Small intestine (tissue), 7 donors: ENCODE measurements around the gene AZU1. TPM values are rescaled to one million over a fixed set of nuclear protein-coding genes. Genes with fewer than 3 reads are reported as not detected.
"Not testable (repeated sequence)": the region's sequence is repeated elsewhere in the genome, so short reads cannot be mapped to it uniquely, and the experiment has no call there.

Experiments used
- DNase-seq, 2 donors: peaks; one replicate each; pipeline versions ENCODE4 v3.0.0 to v3.0.0-alpha.2; 2013
- FAIRE-seq: peaks from 2 replicates; lab custom pipeline; 2012; peaks lifted over from hg19 to GRCh38; lab: Jason Lieb, UNC
- H3K27ac ChIP-seq, 3 donors: one replicate each; pipeline ENCODE4 v1.5.1; 2013; ENCODE audit warnings: low read length in 2 of 3, mild to moderate bottlenecking in 2 of 3, control low read depth in 1 of 3, inconsistent platforms in 1 of 3, low read depth in 1 of 3, moderate library complexity in 1 of 3
- H3K27me3 ChIP-seq, 3 donors: one replicate each; pipeline ENCODE4 v1.6.1; 2013; ENCODE audit warnings: low read length in 3 of 3, inconsistent platforms in 1 of 3; ENCODE audit not compliant: control insufficient read depth in 3 of 3, insufficient read depth in 3 of 3
- H3K36me3 ChIP-seq, 3 donors: one replicate each; pipeline ENCODE4 v1.6.1; 2013; ENCODE audit warnings: low read length in 3 of 3, inconsistent platforms in 1 of 3, low read depth in 1 of 3, mild to moderate bottlenecking in 1 of 3, moderate library complexity in 1 of 3; ENCODE audit not compliant: control insufficient read depth in 3 of 3, insufficient read depth in 2 of 3
- H3K4me1 ChIP-seq, 3 donors: one replicate each; pipeline ENCODE4 v1.6.1; 2013; ENCODE audit warnings: low read length in 2 of 3, inconsistent platforms in 1 of 3, low read depth in 1 of 3, mild to moderate bottlenecking in 1 of 3, moderate library complexity in 1 of 3; ENCODE audit not compliant: control insufficient read depth in 3 of 3, insufficient read depth in 2 of 3
- H3K4me3 ChIP-seq, 3 donors: one replicate each; pipeline ENCODE4 v1.5.1; 2013; ENCODE audit warnings: low read length in 3 of 3, control low read depth in 1 of 3, inconsistent platforms in 1 of 3, low read depth in 1 of 3, mild to moderate bottlenecking in 1 of 3, moderate library complexity in 1 of 3
- H3K9me3 ChIP-seq, 2 donors: one replicate each; pipeline ENCODE4 v1.6.1; 2013; ENCODE audit warnings: low read depth in 1 of 2, low read length in 1 of 2; ENCODE audit not compliant: control insufficient read depth in 2 of 2, insufficient read depth in 1 of 2
- WGBS, 3 donors: extraction: QIAGEN DNeasy Blood & Tissue Kit; methylation state at CpG; one replicate each; pipeline ENCODE4 v1.1.7; 2013; 5-methylcytosine and 5-hydroxymethylcytosine counted together
- polyA plus RNA-seq, 4 donors: library from polyadenylated mRNA; stranded (reverse) in 3 of 4; unstranded in 1 of 4; fragments of 200-250 nt in 3 of 4; fragments of 120-200 nt in 1 of 4; gene quantifications; one replicate each; pipeline versions ENCODE4 v1.2.1 to v1.2.3, GENCODE V29; 2013
- donor health status: healthy with polysubstance abuse.
- donor health status: control.
- donor health status: control.
- donor health status: Bipolar disorder and iron deficiency.
- donor health status: healthy.

The AZU1 gene
- polyA plus RNA-seq, 4 donors, result 0.22 TPM; not detected in 3

DNA sequence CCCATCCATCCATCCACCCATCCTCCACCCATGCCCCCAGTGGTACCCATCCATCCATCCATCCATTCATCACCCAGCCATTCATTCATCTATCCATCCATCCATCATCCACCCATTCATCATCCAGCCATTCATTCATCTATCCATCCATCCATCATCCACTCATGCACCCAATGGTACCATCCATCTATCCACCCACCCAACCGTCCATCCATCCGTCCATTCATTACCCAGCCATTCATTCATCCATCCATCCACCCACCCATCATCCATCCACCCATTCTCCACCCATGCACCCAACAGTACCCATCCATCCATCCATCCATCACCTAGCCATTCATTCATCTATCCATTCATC, 11.2 kb upstream of the AZU1 start:
- H3K36me3 ChIP-seq, result peaks cover 9 to 37% (median 15%) of the 10 kb centered on the region in 3 donors
- H3K4me1 ChIP-seq, result no peaks in the 10 kb centered on the region
- H3K9me3 ChIP-seq, result peaks cover 0 to 3% of the 10 kb centered on the region in 2 donors
- no peak overlapping the region for H3K27ac ChIP-seq
- FAIRE-seq (no peak), DNase-seq (no peak)
- WGBS, 3 donors, result 92 to 95% (median 94%) methylated on average over 2 of the region's 2 CpGs
- no peak overlapping the region for H3K4me3 ChIP-seq
- H3K27me3 ChIP-seq, result peaks cover 0 to 3% (median 3%) of the 10 kb centered on the region in 3 donors

DNA sequence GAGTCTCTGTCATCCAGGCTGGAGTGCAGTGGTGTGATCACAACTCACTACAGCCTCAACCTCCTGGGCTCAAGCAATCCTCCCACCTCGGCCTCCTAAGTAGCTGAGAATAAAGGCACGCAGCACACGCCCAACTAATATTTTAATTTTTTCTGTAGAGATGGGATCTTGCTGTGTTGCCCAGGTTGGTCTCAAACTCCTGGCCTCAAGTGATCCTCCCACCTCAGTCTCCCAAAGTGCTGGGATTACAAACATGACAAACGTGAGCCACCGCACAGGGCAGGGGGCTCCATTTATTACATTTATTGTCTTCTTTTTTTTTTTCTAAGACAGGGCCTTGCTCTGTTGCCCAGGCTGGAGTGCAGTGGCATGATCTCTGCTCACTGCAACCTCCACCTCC, 7.4 kb upstream of the AZU1 start:
- H3K9me3 ChIP-seq, H3K4me3 ChIP-seq, H3K36me3 ChIP-seq, H3K27ac ChIP-seq, FAIRE-seq, DNase-seq, H3K4me1 ChIP-seq: not testable (repeated sequence)
- 85 to 94% (median 94%) methylated on average over 5 of the region's 5 CpGs for WGBS, 3 donors
- H3K27me3 ChIP-seq, result peaks cover 0 to 26% (median 5%) of the 10 kb centered on the region in 3 donors

DNA sequence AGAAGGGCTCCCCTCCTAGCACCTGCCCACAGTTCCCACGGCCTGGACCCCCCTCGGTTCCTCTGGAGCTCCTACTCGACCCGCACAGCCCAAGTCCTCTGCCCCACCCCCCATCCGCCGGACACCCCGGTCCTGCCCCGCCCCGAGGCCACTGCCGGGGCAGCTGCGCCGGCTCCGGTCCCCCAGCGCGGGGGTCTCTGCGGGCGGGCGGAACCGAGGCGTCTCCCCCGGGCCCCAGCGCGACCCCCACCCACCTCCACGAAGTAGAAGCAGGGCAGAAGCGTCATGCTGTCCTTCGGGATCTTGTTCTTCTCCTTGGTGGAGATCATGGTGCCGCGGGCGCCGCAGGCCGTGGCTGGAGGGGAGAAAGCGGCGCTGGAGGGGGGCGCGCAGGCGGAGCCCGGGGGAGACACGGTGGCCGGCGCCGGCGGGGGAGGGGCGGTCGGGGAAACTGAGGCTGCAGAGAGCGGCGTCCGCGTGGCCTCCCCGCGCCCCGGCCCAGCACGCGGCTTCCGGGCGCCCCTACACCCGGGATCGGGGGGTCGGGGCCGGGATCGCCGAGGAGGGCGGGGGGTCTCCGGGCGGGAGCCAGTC, 6.3 kb upstream of the AZU1 start:
- 1 to 4% (median 2%) methylated on average over 26 to 64 of the region's 64 CpGs for WGBS, 3 donors
- no peak overlapping the region for H3K27ac ChIP-seq
- no peak for FAIRE-seq
- no peak for DNase-seq
- H3K9me3 ChIP-seq, result no peaks in the 10 kb centered on the region
- H3K4me1 ChIP-seq, result no peaks in the 10 kb centered on the region
- H3K36me3 ChIP-seq, result peaks cover 0 to 2% (median 0%) of the 10 kb centered on the region in 3 donors
- H3K27me3 ChIP-seq, result peaks cover 0 to 31% (median 5%) of the 10 kb centered on the region in 3 donors
- H3K4me3 ChIP-seq, result peak overlapping the region in 1 of 3 donors; percentile 4

DNA sequence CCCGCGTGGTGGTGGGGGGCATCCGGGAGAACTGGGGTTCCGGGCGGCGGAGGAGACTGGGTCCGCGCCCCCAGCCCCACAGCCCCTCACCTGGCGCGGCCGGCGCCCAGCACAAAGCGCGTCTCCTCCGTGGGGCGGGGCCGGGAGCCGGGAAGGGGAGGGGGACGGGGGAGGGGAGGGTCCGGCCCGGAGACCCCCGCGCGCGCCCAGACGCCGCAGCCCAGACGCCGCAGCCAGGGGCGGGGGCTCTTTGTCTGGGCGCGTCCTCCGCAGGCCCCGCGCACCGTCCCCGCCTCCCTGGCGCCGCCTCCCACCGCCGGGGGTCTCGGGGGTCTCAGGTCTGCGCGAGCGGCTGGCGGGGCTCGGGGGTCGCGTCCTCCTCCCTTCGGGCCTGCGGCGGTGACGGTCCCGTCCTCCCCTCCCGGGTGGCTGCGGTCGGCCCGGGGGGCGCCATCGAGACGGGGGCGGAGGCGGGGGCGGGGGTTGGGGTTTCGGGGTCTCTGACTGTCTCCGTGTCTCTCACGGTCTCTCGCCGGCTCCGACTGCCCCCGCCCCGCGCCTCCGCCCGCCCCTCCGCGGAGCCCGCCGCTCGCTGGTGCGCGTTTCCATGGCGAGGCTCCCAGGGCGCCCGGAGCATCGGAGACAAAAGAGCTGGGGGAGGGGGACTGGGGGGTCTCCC, 5.7 kb upstream of the AZU1 start, which contains the start of gene PLPPR3:
Gene PLPPR3 (minus strand): TSS at position 131 of the 679 bp plus-strand sequence. CDS start 396 bp downstream, outside the sequence.
- Histone ChIP-seq H3K27me3 (peaks cover 0 to 31% (median 5%) of the 10 kb centered on the region in 3 donors), H3K4me1 (no peaks in the 10 kb centered on the region), H3K4me3 (peak within 1 kb of the TSS in 1 of 3 donors; percentile 4), H3K27ac (no peak within 1 kb of the TSS), H3K9me3 (no peaks in the 10 kb centered on the region), H3K36me3 (peaks cover 0 to 2% (median 0%) of the 10 kb centered on the region in 3 donors)
- FAIRE-seq, result no peak
- WGBS, 3 donors, result 1 to 4% (median 3%) methylated on average over 31 to 77 of the region's 86 CpGs
- DNase-seq, result no peak

DNA sequence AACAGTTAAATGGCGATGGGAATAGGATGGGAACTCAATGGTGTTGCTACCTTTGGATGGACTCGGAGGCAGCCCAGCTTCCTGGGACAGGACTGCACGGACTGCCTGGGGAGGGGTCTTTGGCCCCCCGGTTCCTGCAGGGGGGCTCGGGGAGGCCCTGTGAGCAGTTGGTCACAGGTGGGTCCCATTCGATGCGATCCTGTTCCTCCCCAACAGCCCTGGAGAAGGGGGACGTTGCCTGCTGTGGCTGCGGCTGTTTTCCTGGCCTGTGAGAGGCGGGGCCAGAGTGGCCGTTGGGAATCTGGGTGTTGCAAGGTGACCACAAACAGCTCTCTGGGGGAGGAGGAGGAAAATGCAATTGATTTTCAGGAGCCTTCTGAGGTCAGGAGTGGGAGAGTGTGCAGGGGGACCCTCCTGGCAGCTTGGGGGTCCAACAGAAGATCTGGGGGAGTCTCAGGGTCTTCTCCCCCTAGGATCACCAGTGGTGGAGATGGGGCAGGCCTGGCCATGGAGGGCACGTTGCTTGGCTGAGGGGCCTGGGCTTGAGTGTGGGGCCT, 4.0 kb upstream of the AZU1 start:
- Histone ChIP-seq H3K4me3 (no peak overlapping the region), H3K27ac (no peak overlapping the region), H3K36me3 (no peaks in the 10 kb centered on the region), H3K27me3 (peaks cover 0 to 31% (median 9%) of the 10 kb centered on the region in 3 donors), H3K4me1 (no peaks in the 10 kb centered on the region), H3K9me3 (no peaks in the 10 kb centered on the region)
- no peak for FAIRE-seq
- 30 to 52% (median 34%) methylated on average over 12 of the region's 12 CpGs for WGBS, 3 donors
- DNase-seq, result no peak

DNA sequence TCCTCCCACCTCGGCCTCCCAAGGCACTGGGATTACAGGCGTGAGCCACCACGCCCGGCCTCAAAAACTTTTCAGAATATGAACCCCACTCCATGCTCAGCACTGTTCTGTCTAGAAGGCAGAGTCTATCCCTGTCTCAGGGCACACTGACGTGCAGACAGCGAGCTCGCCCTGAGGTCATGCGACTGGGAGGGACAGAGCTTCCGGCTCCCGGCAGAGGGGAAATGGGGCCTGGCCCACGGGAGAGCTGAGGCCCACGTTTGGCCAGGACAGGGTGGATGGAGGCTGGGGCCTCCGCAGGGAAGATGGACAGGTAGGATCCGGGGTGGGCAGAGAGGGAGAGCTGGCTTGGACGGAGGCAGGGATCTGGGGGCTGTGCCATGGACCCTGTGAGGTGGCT, 2.8 kb upstream of the AZU1 start:
- Histone ChIP-seq H3K27me3 (peaks cover 0 to 33% (median 11%) of the 10 kb centered on the region in 3 donors), H3K36me3 (no peaks in the 10 kb centered on the region), H3K9me3 (no peaks in the 10 kb centered on the region), H3K27ac (no peak overlapping the region), H3K4me3 (no peak overlapping the region), H3K4me1 (no peaks in the 10 kb centered on the region)
- 64 to 75% (median 67%) methylated on average over 14 to 15 of the region's 15 CpGs for WGBS, 3 donors
- DNase-seq (no peak), FAIRE-seq (no peak)

DNA sequence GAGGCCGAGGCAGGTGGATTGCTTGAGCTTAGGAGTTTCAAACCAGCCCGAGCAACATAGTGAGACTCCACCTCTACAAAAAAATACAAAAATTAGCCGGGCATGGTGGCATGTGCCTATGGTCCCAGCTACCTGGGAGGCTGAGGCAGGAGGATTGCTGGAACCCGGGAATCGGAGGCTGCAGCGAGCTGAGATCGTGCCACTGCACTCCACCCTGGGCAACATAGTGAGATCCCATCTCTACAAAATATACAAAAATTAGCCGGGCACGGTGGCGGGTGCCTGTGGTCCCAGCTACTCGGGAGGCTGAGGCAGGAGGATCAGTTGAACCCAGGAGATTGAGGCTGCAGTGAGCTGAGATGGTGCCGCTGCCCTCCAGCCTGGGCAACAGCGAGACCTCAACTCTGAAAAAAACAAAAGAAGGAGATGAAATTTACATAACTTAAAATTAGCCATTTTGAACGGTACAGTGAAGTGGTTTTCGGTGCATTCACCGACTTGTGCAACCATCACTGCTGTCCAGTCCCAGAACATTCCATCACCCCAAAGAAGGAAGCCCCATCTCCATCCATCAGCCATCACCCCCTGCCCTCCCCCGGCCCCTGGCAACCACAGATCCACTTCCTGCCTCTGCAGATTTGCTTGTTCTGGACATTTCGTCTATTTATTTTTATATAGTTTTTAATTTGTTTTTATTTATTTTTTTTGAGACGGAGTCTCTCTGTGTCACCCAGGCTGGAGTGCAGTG, 1.6 kb upstream of the AZU1 start:
- WGBS, 3 donors, result 73 to 80% (median 75%) methylated on average over 19 of the region's 19 CpGs
- Histone ChIP-seq H3K27ac (no peak overlapping the region), H3K4me1 (no peaks in the 10 kb centered on the region), H3K9me3 (no peaks in the 10 kb centered on the region), H3K27me3 (peaks cover 0 to 37% (median 9%) of the 10 kb centered on the region in 3 donors), H3K4me3 (no peak overlapping the region), H3K36me3 (no peaks in the 10 kb centered on the region)
- FAIRE-seq (no peak), DNase-seq (no peak)

DNA sequence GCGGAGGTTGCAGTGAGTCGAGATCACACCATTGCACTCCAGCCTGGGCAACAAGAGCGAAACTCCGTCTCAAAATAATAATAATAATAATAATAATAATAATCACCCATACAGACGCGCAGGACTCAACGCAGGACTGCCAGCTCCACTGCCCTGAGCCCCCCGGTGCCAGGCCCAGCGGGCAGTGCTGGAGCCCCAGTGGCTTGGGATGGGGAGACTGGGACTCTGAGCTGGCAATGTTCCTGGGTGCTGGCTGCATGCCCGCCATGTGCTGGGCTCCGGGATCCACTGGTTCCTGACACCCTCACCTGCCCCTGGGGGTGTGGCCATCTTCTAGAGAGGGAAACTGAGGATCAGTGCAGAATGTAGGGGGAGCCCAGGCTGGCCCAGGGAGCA, 325 bp upstream of the AZU1 start:
- WGBS, 3 donors, result 71 to 86% (median 75%) methylated on average over 11 of the region's 11 CpGs
- no peaks in the 10 kb centered on the region for H3K4me1 ChIP-seq
- H3K27ac ChIP-seq, result no peak overlapping the region
- H3K36me3 ChIP-seq, result no peaks in the 10 kb centered on the region
- no peak overlapping the region for H3K4me3 ChIP-seq
- no peak for DNase-seq
- no peak for FAIRE-seq
- H3K9me3 ChIP-seq, result no peaks in the 10 kb centered on the region
- H3K27me3 ChIP-seq, result peaks cover 0 to 45% (median 12%) of the 10 kb centered on the region in 3 donors
